Fibroblast of villous mesenchyme (primary cell): ENCODE measurements around the gene ZDHHC1. TPM values are rescaled to one million over a fixed set of nuclear protein-coding genes. Genes with fewer than 3 reads are reported as not detected.

ENCODE experiments used
- DNase-seq: peaks from one replicate; pipeline ENCODE4 v3.0.0-alpha.2; 2010; ENCODE audit warnings: low read depth
- H3K4me3 ChIP-seq: 2 replicates; pipeline ENCODE4 v1.5.1; 2011; ENCODE audit warnings: low read depth, mild to moderate bottlenecking, low read length
- total RNA-seq: library from RNA; depleted of rRNA; stranded (reverse); fragments of >200 nt; gene quantifications from 2 replicates; pipeline ENCODE4 v1.2.3, GENCODE V29; 2012
- TF ChIP-seq, protein P1 (sequence below): IDR thresholded peaks from 2 replicates; pipeline ENCODE4 v1.5.1; 2012; ENCODE audit warnings: low read depth, mild to moderate bottlenecking, low read length; ENCODE audit not compliant: insufficient read depth

The ZDHHC1 gene
- total RNA-seq, 1 donor, result 5.2 TPM

DNA sequence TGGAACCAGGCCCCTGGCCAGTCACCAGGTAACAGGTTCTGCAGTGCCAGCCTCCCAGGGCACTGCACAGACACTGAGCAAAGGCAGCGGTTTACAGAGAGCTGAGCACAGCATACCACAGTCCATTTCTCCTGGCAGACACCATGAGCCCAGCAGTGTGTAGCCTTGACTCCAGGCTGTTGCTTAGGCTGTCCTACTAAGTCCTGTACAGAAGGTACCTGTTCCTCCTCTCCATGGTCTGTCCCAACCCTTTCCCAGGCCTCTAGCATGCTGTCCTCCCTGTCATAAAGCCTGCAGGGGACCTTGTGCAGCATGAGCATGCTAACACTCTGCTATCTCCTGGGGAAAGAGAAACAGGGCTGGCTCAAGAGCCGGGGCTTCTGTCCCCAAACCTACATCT lies 44.7 kb upstream of the ZDHHC1 start:
- no peak for DNase-seq
- H3K4me3 ChIP-seq, result no peak overlapping the region
- TF ChIP-seq, protein P1, sequence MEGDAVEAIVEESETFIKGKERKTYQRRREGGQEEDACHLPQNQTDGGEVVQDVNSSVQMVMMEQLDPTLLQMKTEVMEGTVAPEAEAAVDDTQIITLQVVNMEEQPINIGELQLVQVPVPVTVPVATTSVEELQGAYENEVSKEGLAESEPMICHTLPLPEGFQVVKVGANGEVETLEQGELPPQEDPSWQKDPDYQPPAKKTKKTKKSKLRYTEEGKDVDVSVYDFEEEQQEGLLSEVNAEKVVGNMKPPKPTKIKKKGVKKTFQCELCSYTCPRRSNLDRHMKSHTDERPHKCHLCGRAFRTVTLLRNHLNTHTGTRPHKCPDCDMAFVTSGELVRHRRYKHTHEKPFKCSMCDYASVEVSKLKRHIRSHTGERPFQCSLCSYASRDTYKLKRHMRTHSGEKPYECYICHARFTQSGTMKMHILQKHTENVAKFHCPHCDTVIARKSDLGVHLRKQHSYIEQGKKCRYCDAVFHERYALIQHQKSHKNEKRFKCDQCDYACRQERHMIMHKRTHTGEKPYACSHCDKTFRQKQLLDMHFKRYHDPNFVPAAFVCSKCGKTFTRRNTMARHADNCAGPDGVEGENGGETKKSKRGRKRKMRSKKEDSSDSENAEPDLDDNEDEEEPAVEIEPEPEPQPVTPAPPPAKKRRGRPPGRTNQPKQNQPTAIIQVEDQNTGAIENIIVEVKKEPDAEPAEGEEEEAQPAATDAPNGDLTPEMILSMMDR, result no peak

GRCh38 chr16:67460168-67460567 lies 43.9 kb upstream of the ZDHHC1 start:
- peak; percentile 45 for DNase-seq
- TF ChIP-seq, protein P1, result no peak

GRCh38 chr16:67459861-67460150 lies 43.5 kb upstream of the ZDHHC1 start:
- no peak for DNase-seq
- TF ChIP-seq, protein P1, result no peak
- H3K4me3 ChIP-seq, result no peak overlapping the region

More at GRCh38 chr16:67460168-67460567, 43.9 kb upstream of the ZDHHC1 start:
- H3K4me3 ChIP-seq, result no peak overlapping the region

DNA sequence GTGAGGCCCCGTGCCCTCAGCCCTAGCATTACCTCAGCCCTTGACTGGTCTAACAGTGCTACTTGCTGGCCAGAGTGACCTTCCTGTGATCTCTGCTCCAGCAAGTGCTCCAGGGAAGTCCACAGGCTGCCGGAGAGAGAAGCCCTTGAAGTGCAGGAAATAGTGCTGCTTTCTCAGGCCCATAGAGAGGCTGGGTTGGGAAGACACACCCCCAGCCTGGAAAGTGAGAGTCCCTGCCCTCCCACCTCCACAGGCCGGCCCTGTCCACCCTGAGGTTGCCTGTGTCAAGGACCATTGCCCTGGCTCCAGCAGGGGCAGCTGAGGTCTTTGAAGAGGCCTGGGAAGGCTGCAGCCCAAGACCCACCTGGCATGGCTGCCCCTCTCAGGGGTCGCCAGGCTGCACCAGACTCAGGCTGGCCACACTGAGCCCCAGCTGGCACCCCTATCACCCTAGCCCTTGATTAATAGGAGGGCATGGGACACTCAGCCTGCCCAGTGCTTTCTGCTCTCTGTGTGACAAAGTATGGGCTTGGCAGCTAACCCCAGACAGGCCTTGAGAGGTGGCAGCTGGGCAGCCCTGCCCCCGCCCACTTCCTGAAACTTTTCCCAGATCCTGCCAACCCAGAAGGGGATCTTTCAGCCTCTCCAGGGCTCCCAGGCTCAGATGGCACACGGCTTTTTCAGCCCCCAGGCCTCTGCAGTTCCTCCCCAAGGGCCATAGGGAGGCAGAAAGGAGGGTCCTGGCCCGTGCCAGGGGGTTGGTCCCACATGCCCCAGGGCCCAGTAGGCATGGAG lies 43.0 kb upstream of the ZDHHC1 start:
- TF ChIP-seq, protein P1, result no peak
- H3K4me3 ChIP-seq, result no peak overlapping the region
- no peak for DNase-seq

- no peak overlapping the region for H3K4me3 ChIP-seq
- TF ChIP-seq, protein P1, result no peak
- DNase-seq, result no peak
These were observed 41.9 kb upstream of the ZDHHC1 start for GRCh38 chr16:67458121-67458641.

GRCh38 chr16:67457611-67458010 lies 41.3 kb upstream of the ZDHHC1 start:
- H3K4me3 ChIP-seq, result no peak overlapping the region
- no peak for DNase-seq
- TF ChIP-seq, protein P1, result no peak
